ENCODE results near the gene DLGAP1. TPM values are rescaled to one million over a fixed set of nuclear protein-coding genes. Genes with fewer than 3 reads are reported as not detected.

Gene DLGAP1
- polyA plus RNA-seq, 1 donor from 2014 or later: 4.5 TPM

DNA sequence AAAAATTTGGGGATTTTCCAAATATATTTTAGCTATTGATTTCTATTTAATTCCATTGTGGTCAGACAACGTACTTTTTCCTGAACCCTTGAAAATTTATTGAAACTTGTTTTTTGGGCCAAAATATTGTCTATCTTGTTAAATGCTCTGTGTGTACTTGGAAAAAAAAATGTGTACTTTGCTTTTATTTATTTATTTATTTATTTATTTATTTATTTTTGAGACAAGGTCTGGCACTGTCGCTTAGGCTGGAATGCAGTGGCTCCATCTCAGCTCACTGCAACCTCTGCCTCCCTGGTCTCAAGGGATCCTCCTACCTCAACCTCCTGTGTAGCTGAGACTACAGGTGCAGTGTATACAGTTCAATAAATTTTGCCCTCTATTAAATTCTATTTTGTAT is 910.6 kb downstream of the DLGAP1 start:
- Histone ChIP-seq H2AFZ (ENCODE audit: low read depth, low read length) (no peak overlapping the region), H3K36me3 (ENCODE audit: insufficient read depth, low read length) (no peaks in the 10 kb centered on the region), H3K4me3 (ENCODE audit: low read length) (no peak overlapping the region), H3K27ac (ENCODE audit: low read length) (no peak overlapping the region), H3K9me2 (ENCODE audit: insufficient read depth, low read length) (no peaks in the 10 kb centered on the region), H3K9me3 (ENCODE audit: low read length) (no peaks in the 10 kb centered on the region), H3K9ac (ENCODE audit: low read length) (no peak overlapping the region), H3F3A (ENCODE audit: insufficient read depth, low read length, poor library complexity, severe bottlenecking) (no peaks in the 10 kb centered on the region), H4K20me1 (ENCODE audit: insufficient read depth) (no peaks in the 10 kb centered on the region), H3K27me3 (ENCODE audit: insufficient read depth, low read depth, low read length) (no peaks in the 10 kb centered on the region), H3K4me2 (ENCODE audit: low read length) (no peak overlapping the region), H3K79me2 (replicated peaks; ENCODE audit: insufficient read depth, low read length) (no peaks in the 10 kb centered on the region)
- no peak for TF ChIP-seq RAD21 (conservative IDR thresholded peaks at IDR 0.05)
- TF ChIP-seq, protein P1, sequence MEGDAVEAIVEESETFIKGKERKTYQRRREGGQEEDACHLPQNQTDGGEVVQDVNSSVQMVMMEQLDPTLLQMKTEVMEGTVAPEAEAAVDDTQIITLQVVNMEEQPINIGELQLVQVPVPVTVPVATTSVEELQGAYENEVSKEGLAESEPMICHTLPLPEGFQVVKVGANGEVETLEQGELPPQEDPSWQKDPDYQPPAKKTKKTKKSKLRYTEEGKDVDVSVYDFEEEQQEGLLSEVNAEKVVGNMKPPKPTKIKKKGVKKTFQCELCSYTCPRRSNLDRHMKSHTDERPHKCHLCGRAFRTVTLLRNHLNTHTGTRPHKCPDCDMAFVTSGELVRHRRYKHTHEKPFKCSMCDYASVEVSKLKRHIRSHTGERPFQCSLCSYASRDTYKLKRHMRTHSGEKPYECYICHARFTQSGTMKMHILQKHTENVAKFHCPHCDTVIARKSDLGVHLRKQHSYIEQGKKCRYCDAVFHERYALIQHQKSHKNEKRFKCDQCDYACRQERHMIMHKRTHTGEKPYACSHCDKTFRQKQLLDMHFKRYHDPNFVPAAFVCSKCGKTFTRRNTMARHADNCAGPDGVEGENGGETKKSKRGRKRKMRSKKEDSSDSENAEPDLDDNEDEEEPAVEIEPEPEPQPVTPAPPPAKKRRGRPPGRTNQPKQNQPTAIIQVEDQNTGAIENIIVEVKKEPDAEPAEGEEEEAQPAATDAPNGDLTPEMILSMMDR (IDR thresholded peaks at IDR 0.05; ENCODE audit: poor library complexity, severe bottlenecking): no peak
- TF ChIP-seq MXI1 (conservative IDR thresholded peaks at IDR 0.05; ENCODE audit: poor library complexity, severe bottlenecking): no peak
- no peak for TF ChIP-seq SMC3 (conservative IDR thresholded peaks at IDR 0.05; ENCODE audit: poor library complexity)
- no peak for TF ChIP-seq EZH2 (IDR thresholded peaks at IDR 0.05; ENCODE audit: borderline replicate concordance, insufficient read depth, low read length, poor library complexity, severe bottlenecking)
- no peak for TF ChIP-seq POLR2AphosphoS5 (IDR thresholded peaks at IDR 0.05)
- TF ChIP-seq TAF1 (IDR thresholded peaks at IDR 0.05; ENCODE audit: low read depth): no peak
- TF ChIP-seq REST (IDR thresholded peaks at IDR 0.05; ENCODE audit: borderline replicate concordance): no peak
- no peak for TF ChIP-seq EP300 (conservative IDR thresholded peaks at IDR 0.05; ENCODE audit: poor library complexity, severe bottlenecking)

GRCh38 chr18:3541549-3542386 is 913.3 kb downstream of the DLGAP1 start:
- no peaks in the 10 kb centered on the region for H4K20me1 ChIP-seq (ENCODE audit: insufficient read depth)
- H3K27ac ChIP-seq (ENCODE audit: low read length): no peak overlapping the region
- no peak overlapping the region for H3K9ac ChIP-seq (ENCODE audit: low read length)
- no peaks in the 10 kb centered on the region for H3K36me3 ChIP-seq (ENCODE audit: insufficient read depth, low read length)
- H3K9me3 ChIP-seq (ENCODE audit: low read length): no peaks in the 10 kb centered on the region
- TF ChIP-seq MXI1 (conservative IDR thresholded peaks at IDR 0.05; ENCODE audit: poor library complexity, severe bottlenecking) (no peak), SMC3 (conservative IDR thresholded peaks at IDR 0.05; ENCODE audit: poor library complexity) (no peak), EP300 (conservative IDR thresholded peaks at IDR 0.05; ENCODE audit: poor library complexity, severe bottlenecking) (no peak), RAD21 (conservative IDR thresholded peaks at IDR 0.05) (no peak), POLR2AphosphoS5 (IDR thresholded peaks at IDR 0.05) (no peak), REST (IDR thresholded peaks at IDR 0.05; ENCODE audit: borderline replicate concordance) (no peak)
- TF ChIP-seq, protein P1 (IDR thresholded peaks at IDR 0.05; ENCODE audit: poor library complexity, severe bottlenecking): no peak
- no peak overlapping the region for H2AFZ ChIP-seq (ENCODE audit: low read depth, low read length)
- H3K9me2 ChIP-seq (ENCODE audit: insufficient read depth, low read length): no peaks in the 10 kb centered on the region
- no peaks in the 10 kb centered on the region for H3F3A ChIP-seq (ENCODE audit: insufficient read depth, low read length, poor library complexity, severe bottlenecking)
- no peak overlapping the region for H3K4me2 ChIP-seq (ENCODE audit: low read length)
- no peaks in the 10 kb centered on the region for H3K79me2 ChIP-seq (replicated peaks; ENCODE audit: insufficient read depth, low read length)
- H3K4me3 ChIP-seq (ENCODE audit: low read length): no peak overlapping the region
- no peaks in the 10 kb centered on the region for H3K27me3 ChIP-seq (ENCODE audit: insufficient read depth, low read depth, low read length)

Data from neural cell (in vitro differentiated cells).